Thyroid gland (tissue), 4 donors: ENCODE data around the gene FOXRED1.

Experiments used
- CTCF ChIP-seq, 6 experiments: fragments of 200-600 bp in 3 of 6; fragments of 450-650 bp in 3 of 6; sonication (generic) in 3 of 6; IDR thresholded peaks; one replicate each; pipeline ENCODE4 v1.5.1; 2016 to 2019; ENCODE audit warnings: antibody characterized with exemption in 6 of 6, mild to moderate bottlenecking in 2 of 6, inconsistent platforms in 1 of 6, moderate library complexity in 1 of 6
- POLR2A ChIP-seq, 2 donors: fragments of 450-650 bp; IDR thresholded peaks; one replicate each; pipeline ENCODE4 v1.6.1; 2017; ENCODE audit warnings: antibody characterized with exemption in 2 of 2, mild to moderate bottlenecking in 2 of 2, moderate library complexity in 1 of 2

DNA sequence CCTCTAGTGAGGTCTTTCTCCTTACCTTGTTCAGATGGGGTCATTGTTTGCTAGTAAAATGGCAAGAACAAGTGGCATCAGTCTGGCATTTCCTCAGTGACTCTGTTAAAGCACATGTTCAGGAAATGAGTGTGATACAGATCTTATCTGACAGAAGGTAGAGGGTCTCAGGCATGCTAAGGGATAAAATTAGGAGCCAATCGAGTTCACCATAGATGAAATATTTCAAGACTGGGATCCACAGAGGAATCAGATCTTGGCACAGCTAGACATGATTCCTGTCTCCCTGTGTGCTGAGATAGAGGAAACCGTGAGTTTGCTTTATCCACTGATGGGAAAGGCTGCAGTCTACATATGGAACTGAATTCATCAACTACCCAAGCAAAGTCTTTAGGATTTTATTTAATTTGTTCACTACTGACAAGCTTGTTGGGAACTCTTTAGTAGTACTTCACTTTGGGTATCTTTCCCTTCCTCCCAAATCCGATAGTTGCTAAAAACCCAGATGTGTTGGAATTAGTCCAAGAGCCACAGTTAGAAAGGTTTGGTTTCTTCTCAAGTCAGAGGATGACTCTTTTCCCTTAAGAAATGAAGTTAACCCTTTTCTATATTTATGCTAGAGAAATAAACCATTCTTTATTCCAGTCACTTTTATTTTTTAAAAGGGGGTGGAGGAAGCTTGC is 39.0 kb upstream of the FOXRED1 start:
- TF ChIP-seq POLR2A (IDR thresholded peaks at IDR 0.05) (no peak), CTCF (IDR thresholded peaks at IDR 0.05) (no peak)
